GM12878 (cell line): Measurements from ENCODE around the gene ALDH3B2. TPM values are rescaled to one million over a fixed set of nuclear protein-coding genes. Genes with fewer than 3 reads are reported as not detected.
"Not testable (repeated sequence)": the region's sequence is repeated elsewhere in the genome, so short reads cannot be mapped to it uniquely, and the experiment has no call there.

Experiments used
- ATAC-seq: fragments of 200-7000 bp; cut with Tn5 transposase; 3 replicates; pipeline ENCODE4 v1.9.1; 2020; ENCODE audit warnings: mild to moderate bottlenecking, moderate library complexity
- BruUV-seq: library from RNA; stranded (reverse); fragments of 400-500 nt; replicated peaks from 2 replicates; lab custom pipeline; 2021; lab: Mats Ljungman, UMichigan
- CTCF ChIA-PET: fragments of 300-600 bp; sonication (Branson Sonifier 250); formaldehyde crosslinking; extraction: SDS; loops from one replicate; lab custom pipeline; 2021; ENCODE audit warnings: inconsistent platforms; lab: Yijun Ruan, JAX
- POLR2A ChIA-PET: fragments of 350-600 bp; formaldehyde crosslinking; extraction: SDS; loops from one replicate; lab custom pipeline; 2021; ENCODE audit warnings: inconsistent platforms; lab: Charles Lee
- RAD21 ChIA-PET: fragments of 300-600 bp; sonication (Branson Sonifier 250); formaldehyde crosslinking; loops from one replicate; lab custom pipeline; 2023; ENCODE audit warnings: antibody characterized with exemption; ENCODE audit not compliant: unreplicated experiment; lab: Charles Lee
- SMC1A ChIA-PET: fragments of 300-600 bp; sonication (Branson Sonifier 250); formaldehyde crosslinking; loops from one replicate; lab custom pipeline; 2023; ENCODE audit not compliant: unreplicated experiment, uncharacterized antibody; lab: Charles Lee
- DNase-seq: peaks from one replicate; pipeline ENCODE4 v3.0.0-alpha.2; 2011; ENCODE audit warnings: low read depth, low spot score
- FAIRE-seq: peaks from 3 replicates; lab custom pipeline; 2011; peaks lifted over from hg19 to GRCh38; lab: Jason Lieb, UNC
- H2AFZ ChIP-seq: 2 replicates; pipeline ENCODE4 v1.6.0; 2011; ENCODE audit warnings: low read depth, low read length, control low read depth; ENCODE audit not compliant: control insufficient read depth
- H3K27ac ChIP-seq: 2 replicates; pipeline ENCODE4 v1.5.1; 2011; ENCODE audit warnings: control low read depth; ENCODE audit not compliant: control insufficient read depth, insufficient read depth
- H3K27me3 ChIP-seq, 2 experiments: replicated peaks in 1 of 2; 2 replicates each; pipeline versions ENCODE4 v1.6.0 to v1.6.1; 2011; ENCODE audit warnings: low read length in 1 of 2; ENCODE audit not compliant: control insufficient read depth in 2 of 2, insufficient read depth in 2 of 2
- H3K36me3 ChIP-seq, 2 experiments: 2 replicates each; pipeline ENCODE4 v1.5.1; 2011; ENCODE audit warnings: low read length in 1 of 2; ENCODE audit not compliant: control insufficient read depth in 2 of 2, insufficient read depth in 2 of 2
- H3K4me1 ChIP-seq: 2 replicates; pipeline ENCODE4 v1.6.1; 2011; ENCODE audit warnings: mild to moderate bottlenecking, low read length, moderate library complexity, mixed read lengths; ENCODE audit not compliant: control insufficient read depth, insufficient read depth
- H3K4me2 ChIP-seq: 2 replicates; pipeline ENCODE4 v1.6.0; 2011; ENCODE audit warnings: control low read depth; ENCODE audit not compliant: control insufficient read depth, insufficient read depth
- H3K4me3 ChIP-seq: fragments of 200-600 bp; sonication (generic); 2 replicates; pipeline ENCODE4 v1.5.1; 2016
- H3K79me2 ChIP-seq: 2 replicates; pipeline ENCODE4 v1.6.0; 2011; ENCODE audit warnings: low read length; ENCODE audit not compliant: control insufficient read depth, insufficient read depth
- H3K9ac ChIP-seq: 2 replicates; pipeline ENCODE4 v1.8.0; 2011; ENCODE audit warnings: low read length, control low read depth, mixed read lengths; ENCODE audit not compliant: control insufficient read depth, insufficient read depth
- H3K9me3 ChIP-seq: replicated peaks from 3 replicates; pipeline ENCODE4 v1.5.1; 2011; ENCODE audit warnings: mild to moderate bottlenecking, low read length; ENCODE audit not compliant: control insufficient read depth, insufficient read depth
- H4K20me1 ChIP-seq: 2 replicates; pipeline ENCODE4 v1.6.0; 2011; ENCODE audit not compliant: control insufficient read depth, insufficient read depth
- WGBS: methylation state at CpG from one replicate; pipeline ENCODE4 v1.1.6; 2016; ENCODE audit warnings: low lambda C conversion rate; ENCODE audit not compliant: insufficient replicate concordance, insufficient coverage; ENCODE audit errors: missing lambda C conversion rate; 5-methylcytosine and 5-hydroxymethylcytosine counted together
- in situ Hi-C: fragments of 300-500 bp; cut with MboI; formaldehyde crosslinking; loops from 9 replicates; pipeline ENCODE4 v1.14.3; 2018; ENCODE audit warnings: mixed read lengths
- intact Hi-C: fragments of 100-400 bp; cut with micrococcal nuclease; formaldehyde crosslinking; loops from one replicate; pipeline ENCODE4 v1.14.2; 2022; ENCODE audit not compliant: unreplicated experiment
- polyA plus RNA-seq, 11 experiments: library from polyadenylated mRNA; depleted of rRNA in 4 of 11; unstranded in 6 of 11; stranded (reverse) in 5 of 11; fragments of >200 nt; fragmentation: Nextera tagmentation in 4 of 11; fragmentation: Illumina TruSeq in 1 of 11; extraction: Ambion mirVana in 4 of 11; extraction: Trizol in 1 of 11; gene quantifications; 1 replicate in 1 of 11; 2 replicates in 10 of 11; pipeline versions ENCODE4 v1.2.1 to v1.2.3, GENCODE V29; 2011 to 2016; ENCODE audit warnings: inconsistent platforms in 2 of 11, missing spikeins in 2 of 11, low read depth in 1 of 11
- total RNA-seq, 4 experiments: library from RNA; depleted of rRNA in 3 of 4; stranded (reverse); fragments of >200 nt in 3 of 4; fragmentation: Illumina TruSeq in 1 of 4; extraction: Trizol in 1 of 4; gene quantifications; 2 replicates each; pipeline versions ENCODE4 v1.2.1 to v1.2.3, GENCODE V29; 2013 to 2021

ALDH3B2 gene
- total and polyA plus RNA-seq, 10 of the 15 experiments (the other 5 are each of a cell fraction or from before 2014, with no cell fraction given): 0.09 to 0.17 TPM; not detected in 8

DNA sequence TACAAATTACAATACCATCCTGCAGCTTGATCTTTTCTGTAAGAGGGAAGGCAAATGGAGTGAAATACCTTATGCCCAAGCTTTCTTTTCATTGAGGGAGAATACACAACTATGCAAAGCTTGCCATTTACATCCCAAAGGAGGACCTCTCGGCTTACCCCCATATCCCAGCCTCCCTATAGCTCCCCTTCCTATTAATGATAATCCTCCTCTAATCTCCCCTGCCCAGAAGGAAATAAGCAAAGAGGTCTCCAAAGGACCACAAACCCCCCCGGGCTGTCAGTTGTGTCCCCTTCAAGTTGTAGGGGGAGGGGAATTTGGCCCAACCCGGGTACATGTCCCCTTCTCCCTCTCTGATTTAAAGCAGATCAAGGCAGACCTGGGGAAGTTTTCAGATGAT is 52.5 kb downstream of the ALDH3B2 start:
- SMC1A ChIA-PET, H3K9me3 ChIP-seq, in situ Hi-C loops, POLR2A ChIA-PET, H3K36me3 ChIP-seq, H3K79me2 ChIP-seq, H3K4me3 ChIP-seq, H3K4me2 ChIP-seq, DNase-seq, H3K4me1 ChIP-seq, intact Hi-C loops, H3K9ac ChIP-seq, FAIRE-seq, H4K20me1 ChIP-seq, CTCF ChIA-PET, ATAC-seq, H2AFZ ChIP-seq, BruUV-seq, H3K27ac ChIP-seq, RAD21 ChIA-PET, H3K27me3 ChIP-seq: not testable (repeated sequence)
- WGBS: 54% methylated on average over 3 of the region's 3 CpGs

DNA sequence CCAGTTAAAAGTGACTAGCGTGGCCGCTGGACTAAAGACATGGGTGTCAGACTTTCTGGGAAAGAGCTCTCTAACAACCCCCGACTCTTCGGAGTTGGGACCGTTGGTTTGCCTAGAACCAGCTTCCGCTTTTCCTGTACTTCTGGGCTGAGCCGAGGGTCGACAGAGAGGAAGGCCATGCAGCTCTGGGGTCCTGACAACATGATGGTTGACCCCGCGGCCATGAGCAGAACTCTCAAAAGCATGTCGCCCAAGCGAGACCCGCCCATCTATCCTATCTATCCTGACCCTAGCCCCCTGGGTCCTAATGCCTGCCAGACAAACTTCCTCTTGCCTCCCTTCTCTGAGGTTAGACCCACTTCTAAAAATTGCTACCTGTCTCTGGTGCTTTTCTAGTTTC is 53.8 kb downstream of the ALDH3B2 start:
- H4K20me1 ChIP-seq, H3K4me3 ChIP-seq, SMC1A ChIA-PET, H3K4me1 ChIP-seq, DNase-seq, intact Hi-C loops, H3K27ac ChIP-seq, POLR2A ChIA-PET, H3K27me3 ChIP-seq, BruUV-seq, H3K79me2 ChIP-seq, H2AFZ ChIP-seq, FAIRE-seq, in situ Hi-C loops, H3K9me3 ChIP-seq, H3K4me2 ChIP-seq, H3K36me3 ChIP-seq, RAD21 ChIA-PET, ATAC-seq, H3K9ac ChIP-seq: not testable (repeated sequence)
- 87% methylated on average over 13 of the region's 13 CpGs for WGBS
- CTCF ChIA-PET: interaction anchor here (2.0 kb wide), 1 partner anchor 8 kb away, joined by 9 read pairs; the partner anchor contains the start of gene NUDT8

DNA sequence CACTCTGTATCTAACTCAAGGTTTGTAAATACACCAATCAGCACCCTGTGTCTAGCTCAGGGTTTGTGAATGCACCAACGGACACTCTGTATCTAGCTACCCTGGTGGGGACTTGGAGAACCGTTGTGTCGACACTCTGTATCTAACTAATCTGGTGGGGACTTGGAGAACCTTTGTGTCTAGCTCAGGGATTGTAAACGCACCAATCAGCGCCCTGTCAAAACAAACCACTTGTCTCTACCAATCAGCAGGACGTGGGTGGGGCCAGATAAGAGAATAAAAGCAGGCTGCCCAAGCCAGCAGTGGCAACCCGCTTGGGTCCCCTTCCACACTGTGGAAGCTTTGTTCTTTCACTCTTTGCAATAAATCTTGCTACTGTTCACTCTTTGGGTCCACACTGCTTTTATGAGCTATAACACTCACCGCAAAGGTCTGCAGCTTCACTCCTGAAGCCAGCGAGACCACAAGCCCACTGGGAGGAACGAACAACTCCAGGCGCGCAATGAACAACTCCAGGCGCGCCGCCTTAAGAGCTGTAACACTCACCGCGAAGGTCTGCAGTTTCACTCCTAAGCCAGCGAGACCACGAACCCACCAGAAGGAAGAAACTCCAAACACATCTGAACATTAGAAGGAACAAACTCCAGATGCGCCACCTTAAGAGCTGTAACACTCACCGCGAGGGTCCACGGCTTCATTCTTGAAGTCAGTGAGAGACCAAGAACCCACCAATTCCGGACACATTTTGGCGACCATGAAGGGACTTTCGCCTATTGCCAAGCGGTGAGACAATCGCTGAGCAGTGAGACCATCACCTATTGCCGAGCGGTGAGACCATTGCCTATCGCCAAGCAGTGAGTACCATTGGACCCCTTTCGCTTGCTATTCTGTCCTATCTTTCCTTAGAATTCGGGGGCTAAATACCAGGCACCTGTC is 54.5 kb downstream of the ALDH3B2 start:
- H3K4me3 ChIP-seq, H3K36me3 ChIP-seq, ATAC-seq, H3K27ac ChIP-seq, H4K20me1 ChIP-seq, POLR2A ChIA-PET, H3K9ac ChIP-seq, SMC1A ChIA-PET, H2AFZ ChIP-seq, H3K27me3 ChIP-seq, H3K4me2 ChIP-seq, BruUV-seq, DNase-seq, in situ Hi-C loops, FAIRE-seq, intact Hi-C loops, H3K4me1 ChIP-seq, H3K9me3 ChIP-seq, H3K79me2 ChIP-seq: not testable (repeated sequence)
- ChIA-PET RAD21 (interaction anchor here (0.6 kb wide), 1 partner anchor 646 kb away, joined by 3 read pairs; no protein-coding TSS in a partner anchor), CTCF (interaction anchor here (0.8 to 2.0 kb wide), 2 partner anchors 9 to 48 kb away, joined by 4 to 9 read pairs; partner anchors contain the start of gene NUDT8)
- 85% methylated on average over 33 of the region's 33 CpGs for WGBS
